ENCODE data around the gene KLHL7.
"Not testable (repeated sequence)": the region's sequence is repeated elsewhere in the genome, so short reads cannot be mapped to it uniquely, and the experiment has no call there.

Gene KLHL7

GRCh38 chr7:23107781-23108180, 2.2 kb downstream of the KLHL7 start:
- no peak for DNase-seq (ENCODE audit: low read depth)

- no peak for DNase-seq (ENCODE audit: low read depth)
Measured at GRCh38 chr7:23108995-23109394, 3.4 kb downstream of the KLHL7 start.

- no peak for DNase-seq (ENCODE audit: low read depth)
Measured at GRCh38 chr7:23109470-23109869, 3.9 kb downstream of the KLHL7 start.

- peak; percentile 36 for DNase-seq (ENCODE audit: low read depth)
Measured at GRCh38 chr7:23114896-23115295, 9.3 kb downstream of the KLHL7 start.

- no peak for DNase-seq (ENCODE audit: low read depth)
Measured at GRCh38 chr7:23115991-23116390, 10.4 kb downstream of the KLHL7 start.

- DNase-seq (ENCODE audit: low read depth): no peak
Measured at GRCh38 chr7:23117841-23118240, 12.3 kb downstream of the KLHL7 start.

GRCh38 chr7:23120106-23120505, 14.5 kb downstream of the KLHL7 start:
- DNase-seq (ENCODE audit: low read depth): no peak

- DNase-seq (ENCODE audit: low read depth): no peak
Measured at GRCh38 chr7:23121165-23121564, 15.6 kb downstream of the KLHL7 start.

GRCh38 chr7:23123007-23123406, 17.4 kb downstream of the KLHL7 start:
- no peak for DNase-seq (ENCODE audit: low read depth)

- no peak for DNase-seq (ENCODE audit: low read depth)
Measured at GRCh38 chr7:23123465-23123864, 17.9 kb downstream of the KLHL7 start.

- no peak for DNase-seq (ENCODE audit: low read depth)
Measured at GRCh38 chr7:23129036-23129435, 23.5 kb downstream of the KLHL7 start.

- DNase-seq (ENCODE audit: low read depth): not testable (repeated sequence)
Measured at GRCh38 chr7:23131799-23132198, 26.2 kb downstream of the KLHL7 start.

- no peak for DNase-seq (ENCODE audit: low read depth)
Measured at GRCh38 chr7:23133797-23134196, 28.2 kb downstream of the KLHL7 start.

GRCh38 chr7:23135755-23136154, 30.2 kb downstream of the KLHL7 start:
- peak; percentile 10 for DNase-seq (ENCODE audit: low read depth)

GRCh38 chr7:23136216-23136615, 30.6 kb downstream of the KLHL7 start:
- DNase-seq (ENCODE audit: low read depth): peak; percentile 29

- no peak for DNase-seq (ENCODE audit: low read depth)
Measured at GRCh38 chr7:23157679-23158078, 52.1 kb downstream of the KLHL7 start.

- no peak for DNase-seq (ENCODE audit: low read depth)
Measured at GRCh38 chr7:23158546-23158945, 53.0 kb downstream of the KLHL7 start.

- no peak for DNase-seq (ENCODE audit: low read depth)
Measured at GRCh38 chr7:23161482-23161881, 55.9 kb downstream of the KLHL7 start.

GRCh38 chr7:23164846-23165245, 59.3 kb downstream of the KLHL7 start:
- no peak for DNase-seq (ENCODE audit: low read depth)

- no peak for DNase-seq (ENCODE audit: low read depth)
Measured at GRCh38 chr7:23165316-23165715, 59.7 kb downstream of the KLHL7 start.

- no peak for DNase-seq (ENCODE audit: low read depth)
Measured at GRCh38 chr7:23167691-23168090, 62.1 kb downstream of the KLHL7 start.

GRCh38 chr7:23168111-23168885, 62.7 kb downstream of the KLHL7 start:
- DNase-seq (ENCODE audit: low read depth): no peak

- DNase-seq (ENCODE audit: low read depth): no peak
Measured at GRCh38 chr7:23175938-23176337, 70.4 kb downstream of the KLHL7 start.

All from iris pigment epithelial cell (primary cell).